WTC11 (cell line): Measurements from ENCODE around the gene PTPN21. TPM values are rescaled to one million over a fixed set of nuclear protein-coding genes. Genes with fewer than 3 reads are reported as not detected.
A peak's percentile ranks its signal among the peaks of the same experiment; 100 is the strongest.

Experiments
- ATAC-seq: fragments of 200-7000 bp; cut with Tn5 transposase; 2 replicates; pipeline ENCODE4 v1.10.0; 2021; ENCODE audit warnings: mild to moderate bottlenecking, moderate library complexity
- CTCF ChIA-PET: fragments of 300-600 bp; sonication (Branson Sonifier 250); formaldehyde crosslinking; loops from one replicate; lab custom pipeline; 2021; ENCODE audit warnings: antibody characterized with exemption; lab: Charles Lee
- POLR2A ChIA-PET: fragments of 350-600 bp; sonication (Branson Sonifier 250); formaldehyde crosslinking; loops from one replicate; lab custom pipeline; 2021; ENCODE audit warnings: antibody characterized with exemption; lab: Charles Lee
- DNase-seq: peaks from one replicate; pipeline ENCODE4 v3.0.0; 2021; ENCODE audit warnings: low spot score
- H3K27ac Mint-ChIP-seq: 2 replicates; pipeline ENCODE4 v1.8.0; 2021; ENCODE audit warnings: mixed read lengths
- H3K27me3 Mint-ChIP-seq: 2 replicates; pipeline ENCODE4 v1.8.0; 2021; ENCODE audit warnings: low read depth, mild to moderate bottlenecking, moderate library complexity, mixed read lengths
- H3K36me3 Mint-ChIP-seq: 2 replicates; pipeline ENCODE4 v1.8.0; 2021; ENCODE audit warnings: mixed read lengths
- H3K4me1 Mint-ChIP-seq: 2 replicates; pipeline ENCODE4 v1.8.0; 2022; ENCODE audit warnings: mixed read lengths
- H3K4me3 Mint-ChIP-seq: 2 replicates; pipeline ENCODE4 v1.8.0; 2021; ENCODE audit warnings: mild to moderate bottlenecking, moderate library complexity, mixed read lengths
- H3K9me3 Mint-ChIP-seq: 2 replicates; pipeline ENCODE4 v1.8.0; 2021; ENCODE audit warnings: mixed read lengths
- ATF1 ChIP-seq: sonication (generic); formaldehyde crosslinking; IDR thresholded peaks from 2 replicates; pipeline ENCODE4 v1.8.1; 2023; ENCODE audit warnings: mild to moderate bottlenecking, moderate library complexity, missing genetic modification reagents
- CBFB ChIP-seq: sonication (generic); formaldehyde crosslinking; IDR thresholded peaks from 2 replicates; pipeline ENCODE4 v1.8.1; 2022; ENCODE audit warnings: mild to moderate bottlenecking, low read depth, missing genetic modification reagents
- CTCF ChIP-seq: fragments of 200-600 bp; IDR thresholded peaks from 2 replicates; pipeline ENCODE4 v1.8.0; 2022; ENCODE audit warnings: antibody characterized with exemption
- ETV6 ChIP-seq: sonication (generic); formaldehyde crosslinking; IDR thresholded peaks from 2 replicates; pipeline ENCODE4 v1.8.1; 2022; ENCODE audit warnings: mild to moderate bottlenecking, missing genetic modification reagents
- GRHL2 ChIP-seq: fragments of 250-450 bp; sonication (Bioruptor Pico); IDR thresholded peaks from 2 replicates; pipeline ENCODE4 v1.8.0; 2022; ENCODE audit warnings: mild to moderate bottlenecking, moderate library complexity; ENCODE audit not compliant: insufficient replicate concordance, severe bottlenecking
- GTF2I ChIP-seq: fragments of 250-450 bp; sonication (Bioruptor Pico); conservative IDR thresholded peaks from 2 replicates; pipeline ENCODE4 v1.4.0; 2021; ENCODE audit warnings: mild to moderate bottlenecking
- KAT7 ChIP-seq: sonication (generic); formaldehyde crosslinking; IDR thresholded peaks from 2 replicates; pipeline ENCODE4 v1.8.1; 2023; ENCODE audit warnings: missing genetic modification reagents, mild to moderate bottlenecking, borderline replicate concordance
- MAX ChIP-seq: sonication (generic); formaldehyde crosslinking; IDR thresholded peaks from 2 replicates; pipeline ENCODE4 v1.8.0; 2022; ENCODE audit warnings: mild to moderate bottlenecking, missing genetic modification reagents
- MXD4 ChIP-seq: fragments of 250-450 bp; sonication (Bioruptor Pico); IDR thresholded peaks from 2 replicates; pipeline ENCODE4 v1.8.0; 2021; ENCODE audit warnings: mild to moderate bottlenecking, moderate library complexity, borderline replicate concordance
- NFE2L1 ChIP-seq: sonication (generic); formaldehyde crosslinking; IDR thresholded peaks from 2 replicates; pipeline ENCODE4 v1.8.1; 2023; ENCODE audit warnings: missing genetic modification reagents
- NFYB ChIP-seq: sonication (generic); formaldehyde crosslinking; conservative IDR thresholded peaks from 2 replicates; pipeline ENCODE4 v1.8.0; 2022; ENCODE audit warnings: low read depth, missing genetic modification reagents
- RELA ChIP-seq: sonication (generic); formaldehyde crosslinking; IDR thresholded peaks from 2 replicates; pipeline ENCODE4 v1.8.1; 2022; ENCODE audit warnings: missing genetic modification reagents, mild to moderate bottlenecking, borderline replicate concordance
- TEAD1 ChIP-seq: sonication (generic); formaldehyde crosslinking; IDR thresholded peaks from 2 replicates; pipeline ENCODE4 v1.8.0; 2022; ENCODE audit warnings: mild to moderate bottlenecking, missing genetic modification reagents
- TP53 ChIP-seq: sonication (generic); formaldehyde crosslinking; IDR thresholded peaks from 2 replicates; pipeline ENCODE4 v1.8.1; 2023; ENCODE audit warnings: mild to moderate bottlenecking, missing genetic modification reagents
- ZNF396 ChIP-seq: fragments of 250-450 bp; sonication (Bioruptor Pico); IDR thresholded peaks from 2 replicates; pipeline ENCODE4 v1.8.0; 2021; ENCODE audit warnings: mild to moderate bottlenecking, moderate library complexity, borderline replicate concordance
- ZNF416 ChIP-seq: fragments of 250-450 bp; sonication (Bioruptor Pico); IDR thresholded peaks from 2 replicates; pipeline ENCODE4 v1.9.0; 2021; ENCODE audit warnings: mild to moderate bottlenecking, inconsistent platforms
- ZNF423 ChIP-seq: fragments of 250-450 bp; sonication (Bioruptor Pico); IDR thresholded peaks from 2 replicates; pipeline ENCODE4 v2.1.2; 2022; ENCODE audit warnings: mild to moderate bottlenecking, moderate library complexity
- total RNA-seq: library from RNA; stranded (reverse); gene quantifications from 3 replicates; pipeline ENCODE4 v1.2.3, GENCODE V29; 2021
- TF ChIP-seq, protein P1 (sequence below): sonication (generic); formaldehyde crosslinking; IDR thresholded peaks from 2 replicates; pipeline ENCODE4 v1.8.1; 2023; ENCODE audit warnings: mild to moderate bottlenecking, missing genetic modification reagents
- TF ChIP-seq, protein P2 (sequence below): sonication (generic); formaldehyde crosslinking; IDR thresholded peaks from 2 replicates; pipeline ENCODE4 v1.8.0; 2023; ENCODE audit warnings: missing genetic modification reagents
- TF ChIP-seq, protein P3 (sequence below): sonication (generic); formaldehyde crosslinking; IDR thresholded peaks from 2 replicates; pipeline ENCODE4 v1.8.1; 2023; ENCODE audit warnings: mild to moderate bottlenecking, moderate library complexity, missing genetic modification reagents
- TF ChIP-seq, protein P4 (sequence below): sonication (generic); formaldehyde crosslinking; IDR thresholded peaks from 2 replicates; pipeline ENCODE4 v1.8.1; 2023; ENCODE audit warnings: mild to moderate bottlenecking, missing genetic modification reagents, moderate library complexity
- TF ChIP-seq, protein P5 (sequence below): sonication (generic); formaldehyde crosslinking; IDR thresholded peaks from 2 replicates; pipeline ENCODE4 v1.8.0; 2022; ENCODE audit warnings: mild to moderate bottlenecking, missing genetic modification reagents

The PTPN21 gene
- total RNA-seq, 1 experiment from 2014 or later = 7.5 TPM

GRCh38 chr14:88592031-88592430 is 37.2 kb upstream of the PTPN21 start:
- no peak overlapping the region for H3K27ac Mint-ChIP-seq
- no peak overlapping the region for H3K4me3 Mint-ChIP-seq
- H3K27me3 Mint-ChIP-seq = no peaks in the 10 kb centered on the region
- no peak for ATAC-seq
- POLR2A ChIA-PET = no interaction called here
- H3K4me1 Mint-ChIP-seq = no peaks in the 10 kb centered on the region
- TF ChIP-seq GRHL2 (no peak), GTF2I (CRISPR knock-in tag) (no peak), ZNF416 (no peak), NFE2L1 (no peak), ZNF396 (CRISPR knock-in tag) (no peak)
- TF ChIP-seq, all 79 proteins: peak for 0
- Mint-ChIP-seq H3K36me3 (peaks cover 62% of the 10 kb centered on the region), H3K9me3 (no peaks in the 10 kb centered on the region)
- no peak for DNase-seq
- CTCF ChIA-PET = interaction anchor here (0.7 kb wide), 1 partner anchor 401 kb away, joined by 6 read pairs; no protein-coding TSS in a partner anchor

DNA sequence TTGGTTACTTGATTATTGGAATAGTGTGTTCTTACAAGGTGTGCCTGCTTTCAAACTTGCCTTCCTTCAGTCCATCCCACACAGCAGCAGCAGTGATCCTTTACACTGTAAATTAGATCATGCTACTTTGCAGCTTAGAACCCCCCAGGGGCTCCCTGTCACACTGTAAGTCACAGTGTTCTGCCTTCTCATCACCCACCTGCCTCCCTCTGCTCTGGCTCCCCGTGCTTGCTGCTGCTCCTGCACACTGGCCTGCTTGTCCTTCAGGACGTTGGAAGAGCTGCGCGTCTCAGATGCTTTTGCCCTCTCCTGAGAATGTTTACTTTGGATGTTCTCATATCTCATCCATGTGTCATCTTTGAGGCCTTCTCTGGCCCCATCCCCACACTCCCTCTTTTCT is 35.4 kb upstream of the PTPN21 start:
- CTCF ChIA-PET = no interaction called here
- ATAC-seq = no peak
- no peaks in the 10 kb centered on the region for H3K4me1 Mint-ChIP-seq
- no peaks in the 10 kb centered on the region for H3K27me3 Mint-ChIP-seq
- H3K36me3 Mint-ChIP-seq = peaks cover 58% of the 10 kb centered on the region
- no peak overlapping the region for H3K4me3 Mint-ChIP-seq
- H3K9me3 Mint-ChIP-seq = no peaks in the 10 kb centered on the region
- DNase-seq = no peak
- TF ChIP-seq MXD4 (no peak), TEAD1 (CRISPR knock-in tag) (no peak), ATF1 (CRISPR knock-in tag) (no peak), TP53 (CRISPR knock-in tag) (no peak), KAT7 (CRISPR knock-in tag) (no peak), ZNF423 (CRISPR knock-in tag) (no peak), CTCF (no peak)
- TF ChIP-seq, protein P1, sequence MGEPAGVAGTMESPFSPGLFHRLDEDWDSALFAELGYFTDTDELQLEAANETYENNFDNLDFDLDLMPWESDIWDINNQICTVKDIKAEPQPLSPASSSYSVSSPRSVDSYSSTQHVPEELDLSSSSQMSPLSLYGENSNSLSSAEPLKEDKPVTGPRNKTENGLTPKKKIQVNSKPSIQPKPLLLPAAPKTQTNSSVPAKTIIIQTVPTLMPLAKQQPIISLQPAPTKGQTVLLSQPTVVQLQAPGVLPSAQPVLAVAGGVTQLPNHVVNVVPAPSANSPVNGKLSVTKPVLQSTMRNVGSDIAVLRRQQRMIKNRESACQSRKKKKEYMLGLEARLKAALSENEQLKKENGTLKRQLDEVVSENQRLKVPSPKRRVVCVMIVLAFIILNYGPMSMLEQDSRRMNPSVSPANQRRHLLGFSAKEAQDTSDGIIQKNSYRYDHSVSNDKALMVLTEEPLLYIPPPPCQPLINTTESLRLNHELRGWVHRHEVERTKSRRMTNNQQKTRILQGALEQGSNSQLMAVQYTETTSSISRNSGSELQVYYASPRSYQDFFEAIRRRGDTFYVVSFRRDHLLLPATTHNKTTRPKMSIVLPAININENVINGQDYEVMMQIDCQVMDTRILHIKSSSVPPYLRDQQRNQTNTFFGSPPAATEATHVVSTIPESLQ (CRISPR knock-in tag) = no peak
- TF ChIP-seq, protein P2, sequence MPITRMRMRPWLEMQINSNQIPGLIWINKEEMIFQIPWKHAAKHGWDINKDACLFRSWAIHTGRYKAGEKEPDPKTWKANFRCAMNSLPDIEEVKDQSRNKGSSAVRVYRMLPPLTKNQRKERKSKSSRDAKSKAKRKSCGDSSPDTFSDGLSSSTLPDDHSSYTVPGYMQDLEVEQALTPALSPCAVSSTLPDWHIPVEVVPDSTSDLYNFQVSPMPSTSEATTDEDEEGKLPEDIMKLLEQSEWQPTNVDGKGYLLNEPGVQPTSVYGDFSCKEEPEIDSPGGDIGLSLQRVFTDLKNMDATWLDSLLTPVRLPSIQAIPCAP = no peak
- TF ChIP-seq, protein P3, sequence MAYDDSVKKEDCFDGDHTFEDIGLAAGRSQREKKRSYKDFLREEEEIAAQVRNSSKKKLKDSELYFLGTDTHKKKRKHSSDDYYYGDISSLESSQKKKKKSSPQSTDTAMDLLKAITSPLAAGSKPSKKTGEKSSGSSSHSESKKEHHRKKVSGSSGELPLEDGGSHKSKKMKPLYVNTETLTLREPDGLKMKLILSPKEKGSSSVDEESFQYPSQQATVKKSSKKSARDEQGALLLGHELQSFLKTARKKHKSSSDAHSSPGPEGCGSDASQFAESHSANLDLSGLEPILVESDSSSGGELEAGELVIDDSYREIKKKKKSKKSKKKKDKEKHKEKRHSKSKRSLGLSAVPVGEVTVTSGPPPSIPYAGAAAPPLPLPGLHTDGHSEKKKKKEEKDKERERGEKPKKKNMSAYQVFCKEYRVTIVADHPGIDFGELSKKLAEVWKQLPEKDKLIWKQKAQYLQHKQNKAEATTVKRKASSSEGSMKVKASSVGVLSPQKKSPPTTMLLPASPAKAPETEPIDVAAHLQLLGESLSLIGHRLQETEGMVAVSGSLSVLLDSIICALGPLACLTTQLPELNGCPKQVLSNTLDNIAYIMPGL = no peak
- H3K27ac Mint-ChIP-seq = peak overlapping the region; percentile 17
- POLR2A ChIA-PET = no interaction called here

- no peaks in the 10 kb centered on the region for H3K27me3 Mint-ChIP-seq
- H3K27ac Mint-ChIP-seq = no peak overlapping the region
- H3K36me3 Mint-ChIP-seq = peaks cover 58% of the 10 kb centered on the region
- ChIA-PET CTCF (no interaction called here), POLR2A (no interaction called here)
- no peak overlapping the region for H3K4me3 Mint-ChIP-seq
- H3K9me3 Mint-ChIP-seq = no peaks in the 10 kb centered on the region
- DNase-seq (no peak), ATAC-seq (no peak)
- H3K4me1 Mint-ChIP-seq = no peaks in the 10 kb centered on the region
- TF ChIP-seq CBFB (CRISPR knock-in tag) (no peak), MAX (no peak), ETV6 (CRISPR knock-in tag) (no peak), CTCF (no peak), NFYB (CRISPR knock-in tag) (no peak), RELA (no peak)
- TF ChIP-seq, protein P4, sequence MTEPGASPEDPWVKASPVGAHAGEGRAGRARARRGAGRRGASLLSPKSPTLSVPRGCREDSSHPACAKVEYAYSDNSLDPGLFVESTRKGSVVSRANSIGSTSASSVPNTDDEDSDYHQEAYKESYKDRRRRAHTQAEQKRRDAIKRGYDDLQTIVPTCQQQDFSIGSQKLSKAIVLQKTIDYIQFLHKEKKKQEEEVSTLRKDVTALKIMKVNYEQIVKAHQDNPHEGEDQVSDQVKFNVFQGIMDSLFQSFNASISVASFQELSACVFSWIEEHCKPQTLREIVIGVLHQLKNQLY (CRISPR knock-in tag) = no peak
- TF ChIP-seq, protein P5, sequence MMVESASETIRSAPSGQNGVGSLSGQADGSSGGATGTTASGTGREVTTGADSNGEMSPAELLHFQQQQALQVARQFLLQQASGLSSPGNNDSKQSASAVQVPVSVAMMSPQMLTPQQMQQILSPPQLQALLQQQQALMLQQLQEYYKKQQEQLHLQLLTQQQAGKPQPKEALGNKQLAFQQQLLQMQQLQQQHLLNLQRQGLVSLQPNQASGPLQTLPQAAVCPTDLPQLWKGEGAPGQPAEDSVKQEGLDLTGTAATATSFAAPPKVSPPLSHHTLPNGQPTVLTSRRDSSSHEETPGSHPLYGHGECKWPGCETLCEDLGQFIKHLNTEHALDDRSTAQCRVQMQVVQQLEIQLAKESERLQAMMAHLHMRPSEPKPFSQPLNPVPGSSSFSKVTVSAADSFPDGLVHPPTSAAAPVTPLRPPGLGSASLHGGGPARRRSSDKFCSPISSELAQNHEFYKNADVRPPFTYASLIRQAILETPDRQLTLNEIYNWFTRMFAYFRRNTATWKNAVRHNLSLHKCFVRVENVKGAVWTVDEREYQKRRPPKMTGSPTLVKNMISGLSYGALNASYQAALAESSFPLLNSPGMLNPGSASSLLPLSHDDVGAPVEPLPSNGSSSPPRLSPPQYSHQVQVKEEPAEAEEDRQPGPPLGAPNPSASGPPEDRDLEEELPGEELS (CRISPR knock-in tag) = no peak
Observed at GRCh38 chr14:88588081-88588480, 33.3 kb upstream of the PTPN21 start.
